CD4-positive, alpha-beta T cell treated with Interleukin-15 for 1 hour (primary cell): Measurements from ENCODE around the gene DLG4.
A peak's percentile ranks its signal among the peaks of the same experiment; 100 is the strongest.

Source experiments
- DNase-seq: peaks from one replicate; pipeline ENCODE4 v3.0.0-alpha.2; 2020

The DLG4 gene

DNA sequence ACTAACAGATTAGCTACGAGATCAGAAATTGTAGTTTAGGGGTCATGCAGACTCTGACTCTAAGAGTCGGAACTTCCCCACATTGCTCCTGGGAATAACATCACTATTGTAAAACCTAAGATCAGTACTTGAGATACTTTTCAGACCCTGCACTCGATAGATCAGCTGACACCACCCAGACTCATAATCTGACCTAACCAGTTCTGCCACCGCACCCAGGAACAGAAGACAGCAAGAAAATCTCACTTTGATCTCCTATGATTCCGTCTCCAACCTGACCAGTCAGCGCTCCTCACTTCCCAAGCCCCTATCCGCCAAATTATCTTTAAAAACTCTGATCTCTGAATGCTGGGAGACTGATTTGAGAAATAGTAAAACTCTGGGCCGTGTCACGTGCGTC is 77.8 kb downstream of the DLG4 start:
- no peak for DNase-seq

DNA sequence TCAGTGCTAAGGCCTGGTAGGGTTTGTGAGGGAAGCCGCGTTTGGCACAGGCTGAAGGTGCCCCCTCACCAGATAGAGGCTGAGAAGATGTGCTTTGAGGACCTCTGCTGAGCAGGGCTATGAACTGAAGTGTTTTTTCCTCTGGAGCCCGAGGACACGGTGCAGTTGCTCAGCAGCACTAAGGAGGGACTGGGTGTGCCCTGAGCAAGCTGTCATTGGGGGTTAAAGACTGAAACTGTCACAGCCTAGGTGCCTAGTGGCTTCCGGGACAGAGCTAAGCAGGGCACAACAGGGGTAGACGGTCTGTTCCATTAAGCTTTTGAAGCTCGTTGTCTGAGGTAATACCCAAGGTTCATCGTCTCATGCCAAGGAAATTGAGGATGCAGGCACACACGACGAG is 80.2 kb downstream of the DLG4 start:
- no peak for DNase-seq

DNA sequence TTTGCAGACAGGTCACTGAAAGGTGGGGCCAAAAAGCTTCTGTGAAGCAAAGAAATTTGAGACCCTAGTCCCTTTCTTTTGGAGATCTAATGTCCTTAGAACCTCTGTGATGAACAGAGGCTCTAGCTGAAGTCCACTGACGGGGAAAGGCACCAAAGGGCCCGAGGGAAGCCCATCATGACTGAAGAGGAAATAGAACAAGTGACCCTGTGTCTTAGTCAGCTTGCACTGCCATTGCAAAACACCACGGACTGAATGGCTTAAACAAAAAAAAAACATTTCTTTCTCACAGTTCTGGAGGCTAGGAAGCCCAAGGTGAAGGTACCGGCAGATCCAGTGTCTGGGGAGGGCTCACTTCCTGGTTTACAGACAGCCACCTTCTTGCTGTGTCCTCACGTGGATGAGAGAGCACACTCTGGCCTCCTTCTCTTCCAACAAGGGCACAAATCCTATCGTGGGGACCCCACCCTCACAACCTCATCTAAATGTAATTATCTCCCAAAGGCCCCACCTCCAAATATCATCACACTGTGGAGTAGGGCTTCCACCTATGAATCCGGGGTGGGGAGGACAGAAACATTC is 80.7 kb downstream of the DLG4 start:
- peak; percentile 40 for DNase-seq

DNA sequence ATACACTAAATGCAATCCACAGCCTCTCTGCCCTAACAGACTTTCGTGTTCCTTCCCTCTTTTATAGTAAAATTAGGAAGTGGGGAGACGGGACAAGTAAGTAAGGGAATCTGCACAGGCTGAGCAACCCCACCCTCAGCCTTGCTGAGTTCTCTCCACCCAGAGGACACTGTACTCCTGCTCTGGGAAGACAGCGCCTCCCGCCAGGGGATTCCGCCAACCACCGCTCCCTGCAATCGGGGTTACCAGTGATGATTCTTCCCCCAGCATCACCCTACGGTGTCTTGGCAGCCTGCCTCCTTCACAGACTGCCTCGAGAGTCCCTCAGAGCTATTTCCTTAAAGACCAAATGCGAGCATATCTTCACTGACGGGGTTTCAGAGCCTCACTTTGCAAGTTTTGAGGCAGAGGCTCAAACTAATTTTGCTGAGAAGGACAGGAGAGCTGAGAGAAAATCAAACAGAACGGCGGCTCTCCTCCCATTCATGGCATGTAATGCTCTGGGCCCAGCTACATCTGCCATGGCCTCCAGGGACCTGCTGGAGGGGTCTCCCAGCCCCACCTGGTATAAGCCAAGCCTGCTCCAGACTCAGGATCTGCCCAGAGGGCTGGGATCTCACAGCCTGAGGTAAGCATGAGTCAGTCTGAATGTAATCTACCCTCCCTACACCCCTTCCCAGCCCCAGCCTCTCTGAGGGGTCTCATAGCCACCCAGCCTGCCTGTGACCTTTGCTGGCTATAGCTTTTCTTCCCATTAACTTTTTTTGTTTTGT is 82.3 kb downstream of the DLG4 start:
- peak; percentile 37 for DNase-seq
